GM18907 (cell line): ENCODE measurements around the gene TRIM36.

Experiments
- ATAC-seq: cut with Tn5 transposase; IDR thresholded peaks from one replicate; pipeline ENCODE4 v1.9.1; 2021; ENCODE audit warnings: mild to moderate bottlenecking, moderate library complexity; ENCODE audit not compliant: unreplicated experiment

TRIM36 gene

DNA sequence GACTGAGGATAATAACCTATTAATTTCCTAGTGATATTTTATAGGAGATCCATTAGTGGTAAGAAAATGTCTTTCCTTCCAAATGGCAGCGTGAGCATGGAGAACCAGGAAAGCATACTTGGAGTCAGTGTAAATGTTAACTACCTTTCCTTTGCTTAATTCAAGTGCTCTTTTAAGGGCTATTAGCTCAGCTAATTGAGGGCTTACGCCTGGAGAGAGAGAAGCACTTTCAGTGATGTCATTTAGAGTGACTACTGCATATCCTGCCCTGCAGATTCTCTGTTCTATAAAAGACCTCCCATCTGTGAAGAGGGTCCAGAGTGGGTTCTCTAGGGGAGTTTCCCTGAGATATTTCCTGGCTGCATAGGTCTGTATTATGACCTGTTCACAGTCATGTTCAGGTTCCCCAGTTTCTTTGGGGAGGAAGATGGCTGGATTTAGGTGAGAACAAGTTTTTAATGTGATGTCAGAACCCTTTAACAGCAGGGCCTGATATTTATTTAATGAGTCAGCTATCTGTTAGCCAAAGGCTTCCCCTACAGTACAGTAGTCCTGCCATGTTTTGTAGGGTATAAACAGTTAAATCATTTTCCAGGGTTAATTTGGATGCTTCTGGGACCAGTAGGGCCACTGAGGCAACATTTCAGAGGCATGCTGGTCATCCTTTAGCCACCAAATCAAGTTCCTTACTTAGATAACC is 89.6 kb downstream of the TRIM36 start:
- no peak for ATAC-seq
